ENCODE results near the gene HIVEP3.

DNA sequence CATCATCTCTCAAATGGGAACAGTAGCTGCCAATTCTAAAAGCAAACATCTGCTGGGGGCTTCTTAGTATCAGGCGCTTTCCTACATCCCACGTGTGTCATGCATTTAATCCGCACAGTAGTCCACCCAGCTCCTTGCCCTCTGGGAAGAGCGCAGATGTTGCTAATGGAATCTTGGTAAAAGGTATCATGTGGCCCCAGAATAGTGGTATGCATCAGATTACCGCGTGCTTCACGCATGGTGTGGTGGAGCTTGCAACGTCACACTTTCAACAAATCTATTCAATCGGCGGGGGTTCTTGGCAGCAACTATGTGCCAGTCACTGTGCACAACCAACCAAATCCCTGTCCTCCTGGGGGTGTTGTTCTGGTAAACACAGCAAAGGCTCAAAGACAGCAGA lies 141.0 kb downstream of the HIVEP3 start:
- TF ChIP-seq EZH2 (IDR thresholded peaks at IDR 0.05), result no peak
- TF ChIP-seq POLR2AphosphoS5 (IDR thresholded peaks at IDR 0.05; ENCODE audit: borderline replicate concordance, low read depth, low read length), result no peak
- no peak for TF ChIP-seq FOXP2 (optimal IDR thresholded peaks at IDR 0.05; ENCODE audit: control extremely low read depth, extremely low read length, insufficient read depth)
